IPS DF 4.7 (cell line): ENCODE measurements around the gene PCBD1.

Experiments used
- DNase-seq: peaks from one replicate; pipeline ENCODE4 v3.0.0-alpha.2; 2013; ENCODE audit warnings: low spot score; ENCODE audit errors: extremely low read depth

Gene PCBD1

GRCh38 chr10:70902661-70903261 lies 14.4 kb upstream of the PCBD1 start:
- no peak for DNase-seq

GRCh38 chr10:70901276-70901878 lies 13.0 kb upstream of the PCBD1 start:
- no peak for DNase-seq

- DNase-seq: no peak
These were observed 10.7 kb upstream of the PCBD1 start for GRCh38 chr10:70899096-70899495.

- DNase-seq: no peak
These were observed 10.3 kb upstream of the PCBD1 start for GRCh38 chr10:70898687-70899086.

- DNase-seq: no peak
These were observed 8.2 kb upstream of the PCBD1 start for GRCh38 chr10:70896551-70896950.

GRCh38 chr10:70894416-70894815 lies 6.1 kb upstream of the PCBD1 start:
- DNase-seq: no peak

GRCh38 chr10:70893227-70894006 lies 5.1 kb upstream of the PCBD1 start:
- DNase-seq: no peak

- no peak for DNase-seq
These were observed 4.3 kb upstream of the PCBD1 start for GRCh38 chr10:70892631-70893030.

GRCh38 chr10:70891627-70892026 lies 3.3 kb upstream of the PCBD1 start:
- no peak for DNase-seq

- DNase-seq: no peak
These were observed 2.6 kb upstream of the PCBD1 start for GRCh38 chr10:70890917-70891431.

- no peak for DNase-seq
These were observed 926 bp upstream of the PCBD1 start for GRCh38 chr10:70889291-70889690.

- DNase-seq: no peak
These were observed 1.3 kb downstream of the PCBD1 start for GRCh38 chr10:70886921-70887665.

GRCh38 chr10:70885931-70886903 lies 2.1 kb downstream of the PCBD1 start:
- DNase-seq: no peak

GRCh38 chr10:70885481-70885880 lies 2.9 kb downstream of the PCBD1 start:
- no peak for DNase-seq

- no peak for DNase-seq
These were observed 3.6 kb downstream of the PCBD1 start for GRCh38 chr10:70884741-70885140.

- no peak for DNase-seq
These were observed 8.3 kb downstream of the PCBD1 start for GRCh38 chr10:70880077-70880534.

GRCh38 chr10:70879207-70879606 lies 9.2 kb downstream of the PCBD1 start:
- DNase-seq: no peak

- no peak for DNase-seq
These were observed 14.3 kb downstream of the PCBD1 start for GRCh38 chr10:70874061-70874460.

GRCh38 chr10:70872291-70872690 lies 16.1 kb downstream of the PCBD1 start:
- DNase-seq: no peak

GRCh38 chr10:70866424-70866823 lies 21.9 kb downstream of the PCBD1 start:
- DNase-seq: no peak
